ENCODE results near the gene GRB7.

- TF ChIP-seq CTCF (IDR thresholded peaks at IDR 0.05) = no peak
- no peak for TF ChIP-seq MAX (IDR thresholded peaks at IDR 0.05)
- no peak for TF ChIP-seq CEBPB (IDR thresholded peaks at IDR 0.05)
- no peak for TF ChIP-seq POLR2A (IDR thresholded peaks at IDR 0.05; ENCODE audit: low read length)
- no peak for TF ChIP-seq RAD21 (conservative IDR thresholded peaks at IDR 0.05 in 1 of 2, IDR thresholded peaks at IDR 0.05 in 1 of 2)
- TF ChIP-seq MYC (IDR thresholded peaks at IDR 0.05; ENCODE audit: borderline replicate concordance, low read length) = no peak
- TF ChIP-seq E2F6 (IDR thresholded peaks at IDR 0.05; ENCODE audit: borderline replicate concordance, low read depth) = no peak
These were observed 455 bp upstream of the GRB7 start for GRCh38 chr17:39737206-39737759.

Measured in A549 (cell line).